CD8-positive, alpha-beta memory T cell (primary cell): Measurements from ENCODE around the gene IKBKE. TPM values are rescaled to one million over a fixed set of nuclear protein-coding genes. Genes with fewer than 3 reads are reported as not detected.
A peak's percentile ranks its signal among the peaks of the same experiment; 100 is the strongest.

ENCODE experiments used
- CTCF ChIA-PET: fragments of 350-600 bp; sonication (Branson Sonifier 250); formaldehyde crosslinking; loops from one replicate; lab custom pipeline; 2021; ENCODE audit warnings: antibody characterized with exemption; lab: Charles Lee
- POLR2A ChIA-PET: fragments of 350-600 bp; sonication (Branson Sonifier 250); formaldehyde crosslinking; loops from one replicate; lab custom pipeline; 2021; ENCODE audit warnings: antibody characterized with exemption; lab: Charles Lee
- DNase-seq, 5 donors: peaks; one replicate each; pipeline versions ENCODE4 v3.0.0 to v3.0.0-alpha.2; 2020 to 2022; ENCODE audit warnings: mixed read lengths in 1 of 5
- H3K27ac ChIP-seq: one replicate; pipeline ENCODE4 v1.7.0; 2013; ENCODE audit warnings: low read depth, mild to moderate bottlenecking, low read length, moderate library complexity
- H3K27me3 ChIP-seq: 2 replicates; pipeline ENCODE4 v1.7.0; 2013; ENCODE audit warnings: low read length, mild to moderate bottlenecking; ENCODE audit not compliant: insufficient read depth, poor library complexity, severe bottlenecking
- H3K36me3 ChIP-seq: 2 replicates; pipeline ENCODE4 v1.7.0; 2013; ENCODE audit warnings: mild to moderate bottlenecking, low read length, moderate library complexity; ENCODE audit not compliant: insufficient read depth
- H3K4me1 ChIP-seq: 2 replicates; pipeline ENCODE4 v1.7.0; 2013; ENCODE audit warnings: mild to moderate bottlenecking, low read length, moderate library complexity; ENCODE audit not compliant: insufficient read depth
- H3K4me3 ChIP-seq: 2 replicates; pipeline ENCODE4 v1.7.0; 2013; ENCODE audit warnings: mild to moderate bottlenecking, low read length
- H3K9me3 ChIP-seq: 2 replicates; pipeline ENCODE4 v1.7.0; 2013; ENCODE audit warnings: mild to moderate bottlenecking, low read length
- H3K27ac Mint-ChIP-seq, 8 donors: one replicate each; pipeline ENCODE4 v1.8.0; 2020 to 2021; ENCODE audit warnings: mixed read lengths in 8 of 8, mild to moderate bottlenecking in 6 of 8, inconsistent platforms in 3 of 8, moderate library complexity in 3 of 8
- H3K27me3 Mint-ChIP-seq, 2 donors: one replicate each; pipeline ENCODE4 v1.8.0; 2020 to 2021; ENCODE audit warnings: mixed read lengths in 2 of 2, mild to moderate bottlenecking in 1 of 2, moderate library complexity in 1 of 2
- H3K36me3 Mint-ChIP-seq, 3 donors: one replicate each; pipeline ENCODE4 v1.8.0; 2020 to 2021; ENCODE audit warnings: mixed read lengths in 3 of 3, inconsistent platforms in 1 of 3, mild to moderate bottlenecking in 1 of 3
- H3K4me1 Mint-ChIP-seq, 3 donors: one replicate each; pipeline ENCODE4 v1.8.0; 2020 to 2021; ENCODE audit warnings: mixed read lengths in 3 of 3, inconsistent platforms in 1 of 3, mild to moderate bottlenecking in 1 of 3
- H3K4me3 Mint-ChIP-seq, 7 donors: one replicate each; pipeline ENCODE4 v1.8.0; 2020 to 2021; ENCODE audit warnings: mixed read lengths in 7 of 7, mild to moderate bottlenecking in 6 of 7, moderate library complexity in 4 of 7, inconsistent platforms in 2 of 7
- H3K9me3 Mint-ChIP-seq, 5 donors: one replicate each; pipeline ENCODE4 v1.8.0; 2020 to 2022; ENCODE audit warnings: mixed read lengths in 5 of 5, mild to moderate bottlenecking in 3 of 5, moderate library complexity in 2 of 5, inconsistent platforms in 1 of 5
- polyA plus RNA-seq: library from polyadenylated mRNA; unstranded; fragments of 300-500 nt; fragmentation: Illumina TruSeq; gene quantifications from one replicate; pipeline ENCODE4 v1.2.3, GENCODE V29; 2021
- total RNA-seq, 2 experiments: library from RNA; stranded (reverse); gene quantifications; one replicate each; pipeline ENCODE4 v1.2.3, GENCODE V29; 2021

IKBKE gene
- total and polyA plus RNA-seq, 3 experiments from 2014 or later, result 17.1 to 46.6 (median 18.4) TPM

- Histone ChIP-seq H3K4me1 (no peaks in the 10 kb centered on the region), H3K36me3 (no peaks in the 10 kb centered on the region), H3K27me3 (no peaks in the 10 kb centered on the region), H3K4me3 (no peak overlapping the region), H3K27ac (no peak overlapping the region), H3K9me3 (no peaks in the 10 kb centered on the region)
- ChIA-PET CTCF (interaction anchor here (1.0 to 1.4 kb wide), 2 partner anchors 13 to 53 kb away, joined by 3 read pairs; no protein-coding TSS in a partner anchor), POLR2A (no interaction called here)
- H3K9me3 Mint-ChIP-seq, result no peaks in the 10 kb centered on the region
- peaks cover 0 to 2% of the 10 kb centered on the region in 2 donors for H3K27me3 Mint-ChIP-seq
- no peaks in the 10 kb centered on the region for H3K4me1 Mint-ChIP-seq
- DNase-seq, result no peak
- no peaks in the 10 kb centered on the region for H3K36me3 Mint-ChIP-seq
- no peak overlapping the region for H3K27ac Mint-ChIP-seq
- H3K4me3 Mint-ChIP-seq, result no peak overlapping the region
These were observed 62.1 kb downstream of the IKBKE start for GRCh38 chr1:206532368-206532767.

GRCh38 chr1:206534552-206534951 is 64.3 kb downstream of the IKBKE start:
- no peak for DNase-seq
- Mint-ChIP-seq H3K4me1 (no peaks in the 10 kb centered on the region), H3K4me3 (no peak overlapping the region), H3K36me3 (peaks cover 0 to 1% (median 0%) of the 10 kb centered on the region in 3 donors), H3K27ac (peak overlapping the region in 2 of 8 donors; percentile 3 to 31), H3K27me3 (peaks cover 0 to 2% of the 10 kb centered on the region in 2 donors), H3K9me3 (no peaks in the 10 kb centered on the region)
- ChIA-PET POLR2A (no interaction called here), CTCF (interaction anchor here (1.7 kb wide), 1 partner anchor 8 kb away, joined by 5 read pairs; no protein-coding TSS in a partner anchor)
- Histone ChIP-seq H3K9me3 (no peaks in the 10 kb centered on the region), H3K27ac (no peak overlapping the region), H3K27me3 (no peaks in the 10 kb centered on the region), H3K4me1 (no peaks in the 10 kb centered on the region), H3K4me3 (no peak overlapping the region), H3K36me3 (no peaks in the 10 kb centered on the region)

DNA sequence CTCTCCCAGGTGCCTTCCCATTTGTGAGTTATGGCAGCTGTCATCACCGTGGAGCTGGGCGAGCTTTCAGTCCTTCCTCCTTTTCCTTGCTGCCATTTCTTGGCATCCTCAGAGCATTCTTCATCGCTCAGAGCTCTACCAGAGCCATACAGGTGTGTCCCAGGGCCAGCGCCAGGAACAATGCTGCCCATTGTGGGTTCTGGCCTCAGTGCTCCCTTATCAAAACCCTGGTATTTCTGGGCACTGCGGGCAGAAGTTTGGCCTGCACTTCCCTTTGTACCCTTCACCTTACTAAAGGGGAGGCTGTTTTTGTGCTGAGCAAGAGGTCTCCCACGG is 65.5 kb downstream of the IKBKE start:
- H3K4me1 ChIP-seq, result no peaks in the 10 kb centered on the region
- Mint-ChIP-seq H3K9me3 (no peaks in the 10 kb centered on the region), H3K36me3 (peaks cover 0 to 1% (median 0%) of the 10 kb centered on the region in 3 donors), H3K4me1 (no peaks in the 10 kb centered on the region), H3K27ac (no peak overlapping the region), H3K27me3 (peaks cover 0 to 2% of the 10 kb centered on the region in 2 donors), H3K4me3 (no peak overlapping the region)
- ChIA-PET POLR2A (no interaction called here), CTCF (interaction anchor here (1.0 kb wide), 1 partner anchor 53 kb away, joined by 3 read pairs; no protein-coding TSS in a partner anchor)
- no peak overlapping the region for H3K27ac ChIP-seq
- no peaks in the 10 kb centered on the region for H3K27me3 ChIP-seq
- H3K36me3 ChIP-seq, result no peaks in the 10 kb centered on the region
- no peaks in the 10 kb centered on the region for H3K9me3 ChIP-seq
- DNase-seq, result no peak
- no peak overlapping the region for H3K4me3 ChIP-seq

DNA sequence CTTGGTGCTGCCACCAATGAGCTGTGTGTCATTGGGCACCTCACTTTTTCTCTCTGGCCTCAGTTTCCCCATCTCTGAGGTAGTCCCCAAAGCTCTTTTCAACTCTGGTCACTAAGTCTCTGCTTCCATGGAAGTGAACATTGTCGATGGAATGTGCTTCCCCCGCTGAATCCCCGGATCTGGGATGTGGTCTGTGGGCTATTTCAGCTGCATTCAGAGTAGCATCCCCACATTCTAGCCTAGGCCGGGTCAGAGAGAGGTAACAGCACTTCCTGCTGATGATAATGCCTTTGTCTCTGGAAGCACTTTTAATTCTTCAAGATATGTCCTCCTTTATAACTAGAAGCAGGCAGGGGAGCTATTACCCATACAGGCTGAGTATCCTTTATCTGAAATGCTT is 66.9 kb downstream of the IKBKE start:
- Histone ChIP-seq H3K9me3 (no peaks in the 10 kb centered on the region), H3K4me1 (no peaks in the 10 kb centered on the region), H3K36me3 (no peaks in the 10 kb centered on the region), H3K4me3 (no peak overlapping the region), H3K27me3 (no peaks in the 10 kb centered on the region), H3K27ac (no peak overlapping the region)
- H3K27ac Mint-ChIP-seq, result no peak overlapping the region
- POLR2A ChIA-PET, result no interaction called here
- H3K4me1 Mint-ChIP-seq, result no peaks in the 10 kb centered on the region
- no peak for DNase-seq
- peaks cover 0 to 1% (median 0%) of the 10 kb centered on the region in 3 donors for H3K36me3 Mint-ChIP-seq
- CTCF ChIA-PET, result interaction anchor here (1.0 to 1.1 kb wide), 3 partner anchors 30 to 52 kb away, joined by 3 read pairs; no protein-coding TSS in a partner anchor
- H3K9me3 Mint-ChIP-seq, result no peaks in the 10 kb centered on the region
- H3K4me3 Mint-ChIP-seq, result no peak overlapping the region
- peaks cover 0 to 2% of the 10 kb centered on the region in 2 donors for H3K27me3 Mint-ChIP-seq

DNA sequence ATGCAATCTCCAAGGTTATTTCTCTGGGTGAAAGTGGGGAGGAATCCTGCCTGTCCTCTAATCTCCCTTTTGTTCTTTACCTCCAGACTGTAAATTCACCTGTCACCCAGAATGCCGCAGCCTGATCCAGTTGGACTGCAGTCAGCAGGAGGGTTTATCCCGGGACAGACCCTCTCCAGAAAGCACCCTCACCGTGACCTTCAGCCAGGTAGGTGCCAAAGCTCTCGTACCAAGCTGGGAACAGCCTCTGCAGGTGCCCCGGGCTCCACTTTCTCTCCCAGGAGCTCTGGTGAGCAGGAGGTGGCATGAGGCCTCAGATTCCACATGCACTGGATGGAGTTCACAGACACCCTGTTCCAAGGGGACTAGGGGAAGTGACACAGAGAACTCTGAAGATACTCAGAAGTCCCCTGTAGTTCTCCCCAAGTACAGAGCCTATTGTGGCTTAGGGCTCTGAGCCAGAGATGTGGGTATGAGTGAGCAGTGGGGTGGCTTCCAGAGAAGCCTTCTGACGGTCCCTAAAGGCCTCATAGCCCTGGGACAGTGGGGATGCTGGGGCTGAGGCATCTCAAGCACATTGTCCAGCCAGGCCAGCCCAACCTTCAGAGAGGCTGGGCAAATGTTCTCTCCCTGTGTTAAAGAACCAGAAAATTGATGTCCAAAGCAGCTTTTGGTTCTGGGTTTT is 68.0 kb downstream of the IKBKE start:
- no peak overlapping the region for H3K27ac ChIP-seq
- Mint-ChIP-seq H3K4me3 (no peak overlapping the region), H3K36me3 (peaks cover 0 to 1% (median 0%) of the 10 kb centered on the region in 3 donors), H3K4me1 (no peaks in the 10 kb centered on the region), H3K9me3 (no peaks in the 10 kb centered on the region), H3K27ac (peak overlapping the region in 1 of 8 donors; percentile 14), H3K27me3 (peaks cover 0 to 2% of the 10 kb centered on the region in 2 donors)
- no peaks in the 10 kb centered on the region for H3K4me1 ChIP-seq
- no peaks in the 10 kb centered on the region for H3K27me3 ChIP-seq
- ChIA-PET CTCF (interaction anchor here (1.1 kb wide), 1 partner anchor 42 kb away, joined by 3 read pairs; no protein-coding TSS in a partner anchor), POLR2A (no interaction called here)
- no peaks in the 10 kb centered on the region for H3K36me3 ChIP-seq
- no peak for DNase-seq
- no peak overlapping the region for H3K4me3 ChIP-seq
- no peaks in the 10 kb centered on the region for H3K9me3 ChIP-seq

DNA sequence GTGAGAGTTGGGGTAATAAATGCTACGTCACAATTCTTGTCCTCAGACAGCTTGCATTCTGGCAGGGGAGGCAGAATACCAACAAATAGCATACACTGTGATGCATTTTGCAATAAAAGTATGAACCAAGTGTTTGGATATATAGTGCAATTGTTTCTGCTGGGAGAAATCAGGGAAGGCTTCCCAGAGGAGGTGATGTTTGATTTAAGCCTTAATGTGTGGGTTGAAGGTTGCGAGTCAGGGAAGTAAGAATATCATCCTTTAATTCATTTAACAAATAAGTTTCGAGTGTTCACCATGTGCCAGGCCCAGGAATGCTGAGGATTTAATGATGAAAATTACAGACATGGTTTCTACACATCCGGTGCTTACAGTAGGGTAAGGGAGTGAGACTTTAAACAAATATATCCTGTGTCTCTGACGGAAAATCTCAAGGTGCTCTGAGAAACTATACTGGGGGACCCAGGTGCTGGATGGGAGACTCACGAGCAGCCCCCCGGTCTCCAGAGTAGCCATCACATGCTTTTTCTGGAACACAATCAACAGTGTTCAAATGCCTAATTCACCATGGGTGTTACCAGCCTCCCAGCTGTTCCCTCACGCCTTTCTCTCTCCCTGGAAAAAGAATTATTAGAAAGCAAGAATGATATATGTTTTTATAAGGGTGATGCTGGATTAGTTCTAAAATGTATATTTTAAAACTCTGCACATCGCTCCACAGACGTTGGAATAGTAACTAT is 68.8 kb downstream of the IKBKE start:
- H3K36me3 Mint-ChIP-seq, result peaks cover 0 to 1% (median 0%) of the 10 kb centered on the region in 3 donors
- POLR2A ChIA-PET, result no interaction called here
- H3K27ac Mint-ChIP-seq, result peak overlapping the region in 1 of 8 donors; percentile 63
- Histone ChIP-seq H3K4me1 (no peaks in the 10 kb centered on the region), H3K9me3 (no peaks in the 10 kb centered on the region), H3K27me3 (no peaks in the 10 kb centered on the region), H3K36me3 (no peaks in the 10 kb centered on the region), H3K27ac (no peak overlapping the region), H3K4me3 (no peak overlapping the region)
- CTCF ChIA-PET, result interaction anchor here (10.1 kb wide), 1 partner anchor 40 kb away, joined by 305 read pairs; no protein-coding TSS in a partner anchor
- H3K27me3 Mint-ChIP-seq, result peaks cover 0 to 2% of the 10 kb centered on the region in 2 donors
- H3K9me3 Mint-ChIP-seq, result no peaks in the 10 kb centered on the region
- H3K4me3 Mint-ChIP-seq, result no peak overlapping the region
- DNase-seq, result no peak
- H3K4me1 Mint-ChIP-seq, result no peaks in the 10 kb centered on the region

DNA sequence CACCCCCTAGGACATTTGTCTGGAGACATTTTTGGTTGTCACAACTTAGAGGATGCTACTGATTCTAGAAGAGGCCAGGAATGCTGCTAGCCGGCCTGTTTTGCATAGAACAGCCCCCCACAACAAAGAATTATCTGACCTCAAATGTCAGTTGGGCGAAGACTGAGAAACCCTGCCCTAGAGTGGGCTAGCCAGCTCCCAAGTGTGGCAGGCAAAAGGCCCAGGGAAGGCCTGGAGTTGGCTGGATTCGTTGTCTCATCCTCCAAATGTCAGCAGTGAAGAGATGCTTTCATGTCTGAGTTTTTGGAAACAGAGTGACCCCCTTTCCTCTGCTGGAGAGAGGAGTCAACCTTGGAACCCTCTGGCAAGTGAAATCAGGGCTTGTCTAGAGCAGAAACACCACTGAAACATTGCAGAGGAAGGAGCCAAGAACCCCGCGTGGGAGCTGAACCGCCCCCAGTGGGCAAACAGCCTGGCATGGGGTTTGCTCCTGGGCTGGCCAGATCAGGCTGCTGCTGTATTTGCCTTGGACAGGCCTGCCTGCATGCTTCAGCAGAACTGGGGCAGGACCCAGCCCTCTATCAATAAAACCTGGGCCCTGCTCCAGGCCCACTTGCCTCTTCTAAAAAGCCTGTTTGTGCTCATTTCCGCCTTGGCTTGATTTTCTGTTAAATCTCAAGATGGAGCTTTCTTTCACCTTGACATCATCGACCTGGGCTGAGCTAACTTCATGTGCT is 69.9 kb downstream of the IKBKE start:
- no peak overlapping the region for H3K4me3 ChIP-seq
- peaks cover 6 to 10% (median 8%) of the 10 kb centered on the region in 3 donors for H3K4me1 Mint-ChIP-seq
- no peak overlapping the region for H3K4me3 Mint-ChIP-seq
- H3K9me3 ChIP-seq, result no peaks in the 10 kb centered on the region
- ChIA-PET POLR2A (no interaction called here), CTCF (interaction anchor here (2.0 to 10.1 kb wide), 2 partner anchors 16 to 39 kb away, joined by 10 to 305 read pairs; no protein-coding TSS in a partner anchor)
- H3K27me3 Mint-ChIP-seq, result peaks cover 0 to 2% of the 10 kb centered on the region in 2 donors
- no peaks in the 10 kb centered on the region for H3K9me3 Mint-ChIP-seq
- H3K36me3 ChIP-seq, result no peaks in the 10 kb centered on the region
- H3K27ac Mint-ChIP-seq, result peak overlapping the region in 3 of 8 donors; percentile 31 to 78 (median 56)
- peaks cover 7% of the 10 kb centered on the region for H3K4me1 ChIP-seq
- H3K27me3 ChIP-seq, result no peaks in the 10 kb centered on the region
- no peak overlapping the region for H3K27ac ChIP-seq
- DNase-seq, result no peak
- peaks cover 0 to 1% (median 0%) of the 10 kb centered on the region in 3 donors for H3K36me3 Mint-ChIP-seq
